HG03575 (cell line): ENCODE measurements around the gene DPYSL4.
"Not testable (repeated sequence)": the region's sequence is repeated elsewhere in the genome, so short reads cannot be mapped to it uniquely, and the experiment has no call there.

Experiments used
- ATAC-seq: cut with Tn5 transposase; IDR thresholded peaks from one replicate; pipeline ENCODE4 v1.9.1; 2021; ENCODE audit not compliant: unreplicated experiment, insufficient number of reproducible peaks, low FRiP score; ENCODE audit errors: extremely low read depth

DPYSL4 gene

DNA sequence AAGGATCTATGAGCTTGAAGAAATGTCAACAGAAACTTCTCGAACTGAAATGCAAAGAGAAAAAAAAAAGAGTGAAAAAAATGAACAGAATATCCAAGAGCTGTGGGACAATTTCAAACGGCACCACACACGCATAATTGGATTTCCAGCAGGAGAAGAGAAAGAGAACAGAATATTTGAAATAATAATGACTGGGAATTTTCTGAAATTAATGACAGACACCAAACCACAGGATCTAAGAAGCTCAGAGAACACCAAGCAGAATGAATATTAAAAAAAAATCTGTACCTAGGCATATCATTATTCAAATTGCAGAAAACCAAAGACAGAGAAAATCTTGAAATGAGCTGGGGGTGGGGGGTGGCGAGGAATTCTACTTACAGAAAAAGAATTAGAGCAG lies 27.2 kb downstream of the DPYSL4 start:
- ATAC-seq = no peak

DNA sequence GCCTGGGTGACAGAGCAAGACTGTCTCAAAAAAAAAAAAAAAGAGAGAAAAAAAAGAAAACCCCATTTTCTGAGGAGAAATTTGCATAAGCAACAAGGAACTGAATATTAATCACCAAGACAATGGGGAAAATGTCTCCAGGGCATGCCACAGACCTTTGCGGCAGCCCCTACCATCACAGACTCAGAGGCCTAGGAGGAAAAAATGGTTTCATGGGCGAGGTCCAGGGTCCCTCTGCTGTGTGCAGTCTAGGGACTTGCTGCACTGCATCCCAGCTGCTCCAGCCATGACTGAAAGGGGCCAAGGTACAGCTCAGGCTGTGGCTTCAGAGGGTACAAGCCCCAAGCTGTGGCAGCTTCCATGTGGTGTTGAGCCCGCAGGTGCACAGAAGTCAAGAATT lies 29.7 kb downstream of the DPYSL4 start:
- ATAC-seq = not testable (repeated sequence)

GRCh38 chr10:132219486-132219885 lies 32.7 kb downstream of the DPYSL4 start:
- no peak for ATAC-seq

DNA sequence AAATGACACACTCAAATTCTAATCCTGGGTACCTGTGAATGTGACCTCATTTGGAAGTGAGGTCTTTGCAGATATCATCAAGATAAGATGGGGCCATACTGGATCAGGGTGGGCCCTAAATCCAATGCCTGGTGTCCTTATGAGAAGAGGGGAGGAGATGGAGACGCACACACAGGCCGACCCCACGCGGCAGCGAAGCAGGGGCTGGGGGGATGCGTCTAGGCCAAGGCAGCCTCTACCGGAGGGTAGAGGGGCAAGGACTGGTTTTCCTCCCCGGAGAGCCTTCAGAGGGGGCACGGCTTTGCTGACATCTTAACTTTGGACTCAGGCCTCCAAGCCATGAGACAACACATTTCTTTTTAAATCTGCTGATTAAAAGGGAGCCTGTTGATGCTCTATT lies 33.3 kb downstream of the DPYSL4 start:
- no peak for ATAC-seq

- not testable (repeated sequence) for ATAC-seq
Measured at GRCh38 chr10:132220996-132221395, 34.2 kb downstream of the DPYSL4 start.

DNA sequence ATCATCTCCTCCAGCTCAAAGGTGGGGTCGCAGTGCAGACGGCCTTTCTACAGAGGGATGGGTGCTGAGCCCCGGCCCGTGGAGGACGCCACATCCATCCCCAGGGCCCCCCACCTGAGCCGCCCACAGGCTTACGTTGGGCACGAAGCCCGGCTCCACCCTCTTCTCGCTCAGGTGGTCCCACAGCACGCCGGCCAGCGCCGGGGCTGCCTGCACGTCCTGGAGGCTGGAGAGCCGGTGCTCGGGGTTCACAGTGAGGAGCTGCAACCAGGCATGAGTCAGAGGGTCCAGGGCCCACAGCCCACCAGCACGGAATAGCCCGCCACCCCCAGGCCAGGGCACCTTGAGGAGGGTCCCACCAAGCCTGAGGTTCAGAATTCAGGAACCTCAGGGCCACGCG lies 36.0 kb downstream of the DPYSL4 start:
- ATAC-seq = no peak

DNA sequence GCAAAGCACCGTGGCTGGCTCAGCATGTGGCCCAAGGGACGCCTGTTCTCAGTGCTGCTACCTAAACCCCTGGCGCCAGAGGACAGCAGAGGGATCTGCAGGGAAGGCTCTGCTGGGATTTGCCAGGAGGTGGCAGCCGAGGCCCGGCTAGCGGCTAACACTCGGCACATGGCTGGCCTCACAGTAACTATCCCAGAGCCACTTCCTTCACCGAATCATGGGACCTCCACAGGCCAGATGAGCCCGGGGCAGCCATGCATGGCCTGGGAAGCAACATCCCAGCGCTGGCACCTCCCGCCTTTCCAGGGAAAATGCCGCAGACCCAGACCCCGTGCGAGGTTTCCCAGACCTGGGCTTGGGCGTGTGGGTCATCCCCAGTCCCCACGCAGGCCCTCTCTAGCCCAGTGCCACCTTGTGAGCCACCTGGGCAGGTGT lies 36.4 kb downstream of the DPYSL4 start:
- ATAC-seq = no peak

GRCh38 chr10:132223611-132224342 lies 37.0 kb downstream of the DPYSL4 start:
- ATAC-seq = no peak

DNA sequence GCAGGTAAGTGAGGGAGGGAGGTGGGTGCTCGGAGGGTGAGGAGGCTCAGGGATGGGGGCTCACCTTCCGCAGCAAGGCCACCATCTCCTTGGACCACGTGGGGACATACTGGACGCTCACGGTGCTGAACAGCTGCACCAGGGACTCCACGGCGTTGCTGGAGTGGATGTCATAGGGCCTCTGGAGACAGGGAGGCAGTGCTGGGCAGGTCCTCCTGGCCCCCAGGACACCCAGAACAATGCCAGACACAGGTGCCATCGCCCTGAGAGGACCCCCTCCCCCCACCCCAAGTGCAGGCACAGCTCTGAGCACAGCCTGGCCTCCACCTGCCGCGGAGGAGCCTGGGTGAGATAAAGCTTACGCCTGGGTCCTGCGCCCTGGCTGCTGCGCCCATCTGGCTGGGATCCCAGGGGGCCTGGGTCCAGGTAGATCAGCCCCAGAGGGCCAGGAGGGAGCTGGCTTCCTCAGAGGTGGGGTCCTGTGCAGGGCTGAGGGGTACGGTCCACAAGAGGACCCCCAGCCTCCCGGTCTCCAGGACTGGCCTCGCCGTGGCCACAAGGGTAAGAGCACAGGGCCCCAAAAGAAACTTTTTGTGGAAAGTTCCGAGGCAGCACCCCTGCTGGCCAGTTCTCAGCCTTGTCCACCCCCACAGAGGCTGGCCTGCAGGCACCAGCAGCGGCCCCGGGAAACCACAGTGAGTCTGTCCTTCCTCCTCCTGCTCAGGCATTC lies 37.8 kb downstream of the DPYSL4 start:
- ATAC-seq = no peak

DNA sequence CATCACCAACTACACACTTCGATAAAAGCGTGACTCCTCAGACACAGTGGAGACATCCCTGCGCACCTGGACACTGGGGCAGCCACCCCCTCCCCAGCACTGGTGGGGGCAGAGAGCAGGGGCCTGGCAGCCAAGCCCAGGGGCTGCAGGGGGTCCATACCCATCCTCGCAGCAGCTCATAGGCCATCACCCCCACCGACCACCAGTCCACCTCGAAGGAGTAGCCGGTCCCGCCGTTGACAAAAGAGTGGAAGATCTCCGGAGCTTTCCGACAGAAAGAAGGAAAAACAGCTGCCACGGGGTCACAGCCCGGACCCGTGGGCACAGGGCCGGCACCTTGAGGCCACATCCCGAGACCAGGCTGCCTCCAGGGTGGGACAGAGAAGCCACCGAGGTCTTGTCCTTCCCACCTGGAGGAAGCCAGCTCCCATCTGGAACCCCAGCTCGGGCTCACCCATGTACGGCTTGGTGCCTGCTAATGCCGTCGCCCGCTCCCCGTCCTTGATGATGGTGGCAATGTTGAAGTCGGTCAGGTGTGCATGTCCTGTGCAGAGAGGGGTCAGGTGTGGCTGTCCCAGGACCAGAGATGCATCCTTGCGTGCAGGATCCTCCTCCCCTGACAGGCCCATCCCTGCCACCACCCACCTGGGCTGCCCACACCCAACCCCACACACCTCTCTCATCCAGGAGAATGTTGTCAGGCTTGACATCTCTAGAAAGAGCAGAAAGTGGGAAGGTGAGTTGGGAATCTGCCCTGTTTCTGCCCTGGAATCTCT lies 38.5 kb downstream of the DPYSL4 start:
- ATAC-seq = no peak

DNA sequence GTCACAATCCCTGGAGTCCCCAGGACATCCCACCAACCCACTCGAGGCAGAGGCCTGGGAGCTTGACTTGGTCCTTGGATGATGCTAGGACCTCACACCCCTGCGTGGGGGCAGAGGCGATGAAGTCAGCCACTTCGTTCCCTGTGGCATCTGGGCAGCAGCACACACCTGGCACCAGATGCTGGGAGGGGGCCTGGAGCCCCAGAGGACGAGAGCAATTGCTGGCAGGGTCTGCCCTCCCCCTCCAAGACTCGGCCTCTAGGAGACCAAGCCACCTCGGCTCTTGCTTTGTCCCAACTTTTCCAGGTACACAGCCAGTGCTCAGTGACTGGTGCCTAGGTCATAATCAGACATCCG lies 39.1 kb downstream of the DPYSL4 start:
- ATAC-seq = no peak

- no peak for ATAC-seq
Measured at GRCh38 chr10:132226586-132227405, 40.0 kb downstream of the DPYSL4 start.

- ATAC-seq = no peak
Measured at GRCh38 chr10:132227851-132228390, 41.2 kb downstream of the DPYSL4 start.

GRCh38 chr10:132228616-132229015 lies 41.9 kb downstream of the DPYSL4 start:
- no peak for ATAC-seq

DNA sequence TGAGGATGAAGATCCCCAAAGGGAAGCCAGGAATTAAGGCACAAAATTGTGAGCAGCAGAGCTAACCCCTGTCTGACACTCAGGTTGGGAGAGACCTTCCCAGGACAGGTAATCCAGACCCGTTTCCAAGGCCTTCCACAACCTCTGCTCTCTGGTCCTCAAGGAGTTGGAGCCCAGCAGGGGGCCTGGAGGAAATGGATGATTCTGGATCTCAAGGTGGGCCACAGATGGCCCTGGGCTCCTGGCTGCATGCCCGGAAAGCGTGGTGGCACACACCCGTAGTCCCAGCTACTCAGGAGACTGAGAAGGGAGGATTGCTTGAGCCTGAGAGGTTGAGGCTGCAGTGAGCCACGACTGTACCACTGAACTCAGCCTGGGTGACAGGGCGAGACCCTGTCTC lies 42.3 kb downstream of the DPYSL4 start:
- ATAC-seq = no peak

DNA sequence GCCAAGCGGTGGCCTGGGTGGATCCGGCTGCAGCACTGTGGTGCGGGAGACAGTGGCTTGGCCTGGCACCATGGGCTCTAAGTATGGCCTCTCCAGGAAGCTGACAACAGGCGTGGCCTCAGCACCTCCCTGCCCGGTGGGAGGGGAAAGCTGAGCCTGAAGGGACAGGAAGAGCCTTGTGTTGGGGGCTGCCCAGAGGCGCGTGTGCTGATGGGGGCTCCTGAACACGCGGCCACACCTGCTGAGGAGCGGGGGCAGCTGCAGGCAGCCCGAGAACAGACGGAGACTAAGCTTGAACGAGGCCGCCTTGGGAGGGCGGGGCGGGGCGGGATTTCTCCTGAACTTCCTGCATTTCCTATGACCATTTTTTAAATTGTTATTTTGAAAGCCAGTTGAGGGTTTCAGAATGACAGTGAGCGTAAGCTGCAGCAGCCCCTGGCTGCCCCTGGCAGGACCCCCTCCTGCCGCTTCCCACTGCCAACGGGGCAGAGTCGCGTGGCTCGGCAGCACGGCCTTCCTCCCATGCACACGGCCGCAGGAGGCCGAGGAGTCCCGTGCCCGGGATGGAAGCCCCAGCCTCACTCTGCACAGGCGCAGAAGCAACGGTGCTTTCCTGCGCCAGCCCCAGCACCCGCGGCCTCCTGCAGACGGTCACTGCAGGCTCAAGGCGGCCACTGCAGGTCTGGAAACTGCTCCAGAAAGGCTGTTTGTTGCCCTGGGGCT lies 43.2 kb downstream of the DPYSL4 start:
- ATAC-seq = no peak

DNA sequence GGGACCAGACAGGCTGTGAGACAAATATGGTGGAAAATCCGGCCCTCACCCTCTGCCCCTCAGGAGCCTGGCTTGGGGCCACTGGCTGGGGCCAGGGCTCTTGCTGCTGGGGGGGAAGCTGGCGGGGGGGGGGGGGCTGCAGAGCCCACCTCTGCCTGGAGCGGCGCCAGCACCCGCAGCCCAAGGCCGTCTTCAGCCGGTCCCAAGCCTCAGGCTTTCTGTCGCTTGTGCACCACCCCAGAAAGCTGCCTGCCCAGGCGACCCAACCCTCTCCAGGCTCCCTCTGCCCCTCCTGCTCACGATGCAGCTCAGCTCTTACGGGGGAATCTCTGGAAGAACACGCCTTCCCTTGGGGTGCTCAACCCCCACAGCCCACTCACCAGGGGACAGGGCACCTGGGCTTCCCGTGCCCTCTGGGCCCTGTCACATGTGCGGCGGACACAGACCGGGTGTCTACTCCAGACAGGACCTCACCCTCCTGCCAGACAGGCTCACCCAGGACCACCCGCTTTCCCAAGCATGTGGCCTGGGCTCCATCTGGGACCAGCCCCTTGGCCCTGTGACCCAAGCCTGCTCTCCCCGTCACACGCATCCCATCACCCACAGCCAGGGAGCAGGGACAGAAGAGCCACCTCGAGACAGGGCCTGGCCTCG lies 43.9 kb downstream of the DPYSL4 start:
- ATAC-seq = no peak

DNA sequence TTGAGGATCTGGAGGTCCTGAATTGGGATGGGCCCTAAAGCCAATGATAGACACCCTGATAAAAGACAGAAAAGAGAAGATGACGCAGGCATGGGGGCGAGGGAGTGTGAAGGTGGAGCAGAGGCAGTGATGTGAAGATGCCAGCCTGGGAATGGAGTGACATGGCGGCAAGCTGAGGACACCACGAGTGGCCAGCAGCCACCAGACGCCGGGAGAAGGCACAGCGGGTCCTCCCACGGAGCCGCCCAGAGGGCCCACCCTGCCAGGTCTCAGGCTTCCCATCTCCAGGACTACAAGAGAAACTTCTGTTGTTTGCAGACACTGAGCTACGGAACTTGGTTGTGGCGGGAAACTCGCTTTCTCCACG lies 44.9 kb downstream of the DPYSL4 start:
- no peak for ATAC-seq
